GM20000 (cell line): ENCODE results near the gene MARVELD3.
"Not testable (repeated sequence)": the region's sequence is repeated elsewhere in the genome, so short reads cannot be mapped to it uniquely, and the experiment has no call there.

Experiments used
- DNase-seq: peaks from one replicate; pipeline ENCODE4 v3.0.0; 2012; ENCODE audit warnings: low spot score
- TF ChIP-seq, protein P1 (sequence below): IDR thresholded peaks from 2 replicates; pipeline ENCODE4 v1.5.1; 2012; ENCODE audit warnings: mild to moderate bottlenecking, control low read depth; ENCODE audit errors: extremely low read depth, missing control alignments

The MARVELD3 gene

DNA sequence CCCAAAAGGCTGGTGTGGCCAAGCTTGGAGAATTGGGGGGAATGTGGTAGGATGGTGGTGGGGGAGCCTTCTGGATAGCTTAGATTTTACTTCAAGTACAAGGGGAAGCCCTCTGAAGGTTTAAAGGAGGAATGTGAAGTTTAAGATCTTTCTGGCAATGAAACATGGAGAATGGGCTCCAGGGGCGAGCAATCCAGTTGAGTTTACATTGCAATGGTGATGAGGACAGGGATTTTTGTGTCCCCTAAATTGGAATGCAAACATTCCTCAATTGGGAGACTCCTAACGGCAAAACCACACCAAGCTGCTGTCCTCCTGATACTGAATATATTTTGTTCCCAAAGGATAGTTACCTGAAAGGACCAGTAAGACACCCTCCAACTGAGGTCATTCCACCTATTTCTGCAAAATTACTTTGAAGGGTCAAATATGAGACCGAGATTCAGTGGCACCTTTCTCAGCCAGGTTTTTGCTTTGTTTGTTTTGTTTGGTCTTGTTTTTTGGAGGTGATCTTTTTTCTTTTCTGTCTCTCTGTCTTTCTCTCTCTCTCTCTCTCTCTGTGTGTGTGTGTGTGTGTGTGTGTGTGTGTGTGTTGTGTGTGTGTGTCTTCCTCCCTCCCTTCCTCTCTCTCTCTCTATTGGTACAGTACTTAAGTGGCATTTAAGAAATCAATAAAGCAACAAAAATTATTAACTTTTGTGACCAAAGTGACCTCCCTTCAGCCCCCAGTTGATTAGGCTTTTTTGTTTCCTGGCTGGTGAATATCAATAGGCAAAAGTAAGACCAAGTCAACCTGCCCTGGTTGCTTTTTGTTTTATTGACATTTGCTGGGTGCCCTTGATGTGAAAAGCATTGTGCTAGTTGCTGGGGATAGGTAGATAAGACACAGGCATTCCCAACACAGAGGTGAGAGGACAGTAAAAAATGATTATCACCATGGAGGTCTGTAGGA, 32.7 kb upstream of the MARVELD3 start:
- TF ChIP-seq, protein P1, sequence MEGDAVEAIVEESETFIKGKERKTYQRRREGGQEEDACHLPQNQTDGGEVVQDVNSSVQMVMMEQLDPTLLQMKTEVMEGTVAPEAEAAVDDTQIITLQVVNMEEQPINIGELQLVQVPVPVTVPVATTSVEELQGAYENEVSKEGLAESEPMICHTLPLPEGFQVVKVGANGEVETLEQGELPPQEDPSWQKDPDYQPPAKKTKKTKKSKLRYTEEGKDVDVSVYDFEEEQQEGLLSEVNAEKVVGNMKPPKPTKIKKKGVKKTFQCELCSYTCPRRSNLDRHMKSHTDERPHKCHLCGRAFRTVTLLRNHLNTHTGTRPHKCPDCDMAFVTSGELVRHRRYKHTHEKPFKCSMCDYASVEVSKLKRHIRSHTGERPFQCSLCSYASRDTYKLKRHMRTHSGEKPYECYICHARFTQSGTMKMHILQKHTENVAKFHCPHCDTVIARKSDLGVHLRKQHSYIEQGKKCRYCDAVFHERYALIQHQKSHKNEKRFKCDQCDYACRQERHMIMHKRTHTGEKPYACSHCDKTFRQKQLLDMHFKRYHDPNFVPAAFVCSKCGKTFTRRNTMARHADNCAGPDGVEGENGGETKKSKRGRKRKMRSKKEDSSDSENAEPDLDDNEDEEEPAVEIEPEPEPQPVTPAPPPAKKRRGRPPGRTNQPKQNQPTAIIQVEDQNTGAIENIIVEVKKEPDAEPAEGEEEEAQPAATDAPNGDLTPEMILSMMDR = no peak
- DNase-seq = no peak

DNA sequence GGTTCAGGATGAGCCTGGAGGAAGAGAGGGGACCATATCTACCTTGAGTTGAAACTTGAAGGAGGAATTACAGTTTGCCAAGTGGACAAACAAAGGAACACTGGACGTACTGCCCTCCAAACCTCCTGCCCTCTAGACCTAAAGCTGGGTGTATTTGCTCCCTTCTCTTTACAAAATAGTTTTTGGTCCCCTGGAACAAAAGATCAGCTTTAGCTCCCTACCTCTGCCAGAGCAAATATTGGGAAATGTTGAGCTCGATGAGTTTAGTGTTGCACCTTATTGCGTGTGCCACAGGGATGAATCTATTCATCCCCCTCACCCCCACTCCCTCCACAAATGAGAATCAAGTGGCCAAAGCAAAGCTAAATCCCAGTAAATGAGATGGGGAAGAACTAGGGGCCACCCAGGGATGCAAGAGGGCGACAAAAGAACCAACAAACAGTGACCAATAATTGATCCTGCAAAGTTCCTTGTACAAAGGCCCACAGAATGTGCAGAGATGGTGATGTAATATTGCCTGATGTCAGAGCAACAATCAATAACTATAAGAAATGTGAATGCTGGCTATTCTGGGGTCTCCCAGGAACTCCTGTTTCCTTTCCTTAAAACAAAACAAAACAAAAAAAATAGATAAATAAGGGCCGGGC, 31.9 kb upstream of the MARVELD3 start:
- no peak for DNase-seq
- TF ChIP-seq, protein P1 = no peak

DNA sequence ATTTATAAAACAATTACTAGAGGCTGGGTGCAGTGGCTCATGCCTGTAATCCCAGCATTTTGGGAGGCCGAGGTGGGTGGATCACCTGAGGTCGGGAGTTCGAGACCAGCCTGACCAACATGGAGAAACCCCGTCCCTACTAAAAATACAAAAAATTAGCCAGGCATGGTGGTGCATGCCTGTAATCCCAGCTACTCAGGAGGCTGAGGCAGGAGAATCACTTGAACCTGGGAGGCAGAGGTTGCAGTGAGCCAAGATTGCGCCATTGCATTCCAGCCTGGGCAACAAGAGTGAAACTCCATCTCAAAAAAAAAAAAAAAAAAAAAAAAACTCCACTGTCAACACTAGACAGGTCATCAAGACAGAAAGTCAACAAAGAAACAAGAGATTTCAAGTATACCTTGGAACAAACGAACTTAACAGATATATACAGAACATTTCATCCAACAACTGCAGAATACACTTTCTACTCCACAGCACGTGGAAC, 30.6 kb upstream of the MARVELD3 start:
- DNase-seq = not testable (repeated sequence)

DNA sequence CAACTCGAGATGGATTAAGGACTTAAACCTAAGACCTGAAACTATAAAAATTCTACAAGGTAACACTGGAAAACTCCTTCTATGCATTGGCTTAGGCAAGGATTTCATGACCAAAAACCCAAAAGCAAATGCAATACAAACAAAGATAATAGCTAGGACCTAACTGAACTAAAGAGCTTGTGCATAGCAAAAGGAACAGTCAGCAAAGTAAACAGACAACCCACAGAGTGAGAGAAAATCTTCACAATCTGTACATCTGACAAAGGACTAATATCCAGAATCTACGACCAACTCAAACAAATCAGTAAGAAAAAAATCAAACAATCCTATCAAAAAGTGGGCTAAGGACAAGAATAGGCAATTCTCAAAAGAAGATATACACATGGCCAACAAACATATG, 27.6 kb upstream of the MARVELD3 start:
- not testable (repeated sequence) for DNase-seq

DNA sequence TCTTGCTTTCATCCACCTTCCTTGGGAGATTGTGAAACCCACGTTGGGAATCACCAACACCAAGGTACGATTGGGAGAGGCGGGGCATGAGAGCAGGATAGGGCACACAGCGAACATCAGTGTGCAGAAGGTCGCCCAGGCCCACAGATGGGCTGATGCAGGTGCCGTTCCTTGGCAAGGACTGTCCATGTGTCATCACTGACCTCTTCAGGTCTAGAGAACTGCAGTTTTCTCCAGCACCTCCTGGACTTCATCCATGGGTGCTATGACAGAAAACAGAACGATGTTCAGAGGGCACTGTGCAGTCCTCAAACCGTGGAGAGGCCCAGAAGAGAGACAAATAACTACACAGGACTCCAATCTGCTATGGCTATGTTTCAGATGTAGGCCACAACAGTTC, 25.2 kb upstream of the MARVELD3 start:
- DNase-seq = no peak
- TF ChIP-seq, protein P1 = no peak

DNA sequence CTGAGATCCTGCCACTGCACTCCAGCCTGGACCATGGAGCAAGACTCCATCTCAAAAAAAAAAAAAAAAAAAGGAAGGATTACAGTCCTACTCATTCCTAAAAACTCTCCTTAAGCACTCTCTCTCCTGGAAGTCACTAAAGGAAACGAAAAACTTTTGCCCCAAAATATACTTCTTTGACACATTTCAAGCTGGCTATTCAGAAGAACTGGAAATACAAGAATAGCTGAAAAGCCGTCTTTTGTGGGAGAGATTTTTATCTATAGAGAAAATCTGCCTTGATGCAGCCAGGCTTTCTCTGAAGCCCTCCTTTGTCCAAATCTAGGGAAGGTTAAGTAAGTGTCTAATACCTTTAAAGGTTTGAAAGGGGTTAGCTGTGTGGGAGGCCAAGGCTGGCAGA, 16.9 kb upstream of the MARVELD3 start:
- TF ChIP-seq, protein P1 = no peak
- no peak for DNase-seq

DNA sequence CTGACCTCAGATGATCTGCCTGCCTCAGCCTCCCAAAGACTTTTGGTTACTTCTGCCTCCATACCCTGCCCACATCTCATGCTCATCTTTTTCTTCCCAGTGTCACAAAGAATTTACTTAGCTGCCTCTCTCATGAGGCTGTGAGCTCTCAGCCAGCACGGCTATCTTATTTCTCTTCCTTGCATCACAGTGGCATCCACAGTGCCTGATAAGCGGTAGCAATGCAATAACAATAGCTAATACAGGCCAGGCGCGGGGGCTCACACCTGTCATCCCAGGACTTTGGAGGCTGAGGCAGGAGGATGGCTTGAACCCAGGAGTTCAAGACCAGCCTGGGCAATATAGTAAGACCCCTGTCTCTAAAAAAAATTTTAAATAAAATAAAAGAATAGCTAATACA, 15.5 kb upstream of the MARVELD3 start:
- DNase-seq = no peak
- TF ChIP-seq, protein P1 = no peak

DNA sequence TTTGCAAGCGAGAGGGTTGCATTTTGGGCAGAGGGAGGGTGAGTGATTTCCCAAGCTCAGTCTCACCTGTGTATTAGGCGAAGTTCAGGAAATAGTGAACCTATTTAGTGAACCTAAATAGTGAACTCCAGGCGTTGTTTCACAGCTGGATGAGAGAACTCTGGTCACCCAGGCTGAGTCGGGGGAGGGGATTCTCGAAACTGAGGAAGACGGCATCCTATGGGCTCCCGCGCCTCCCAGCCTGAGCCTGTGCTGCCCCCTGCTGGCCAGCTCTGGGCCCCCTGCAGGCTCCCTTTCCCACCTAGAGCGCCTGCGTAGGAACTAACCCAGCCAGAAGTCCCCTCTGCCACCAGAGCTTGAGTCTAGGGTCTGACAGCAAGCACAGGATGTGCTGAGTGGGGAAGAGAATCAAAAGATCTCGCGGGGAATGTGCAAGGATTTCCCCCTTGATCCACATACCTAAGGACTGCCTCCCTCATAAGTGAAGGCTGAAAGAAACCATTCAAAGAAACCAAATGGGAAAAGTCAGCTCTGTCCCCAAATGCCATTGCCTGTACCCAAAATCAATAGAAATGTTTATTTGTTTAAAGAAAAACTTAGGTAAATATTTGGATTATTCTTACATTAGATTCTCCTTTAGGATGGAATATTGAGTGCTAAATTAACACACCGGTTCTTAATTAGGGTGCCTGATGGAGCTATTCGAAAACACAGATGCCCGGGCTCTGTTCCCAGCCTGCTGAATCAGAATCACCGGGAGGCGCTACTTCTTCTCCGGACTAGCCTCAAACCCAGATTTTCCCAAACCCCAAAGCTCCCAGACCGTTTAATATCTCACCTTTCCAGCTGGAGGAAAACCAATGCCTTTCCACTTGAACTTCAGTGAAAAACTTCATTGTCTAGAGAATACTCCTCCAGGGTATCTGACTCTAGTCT, 14.8 kb upstream of the MARVELD3 start:
- TF ChIP-seq, protein P1 = peak; percentile 94
- peak; percentile 82 for DNase-seq

DNA sequence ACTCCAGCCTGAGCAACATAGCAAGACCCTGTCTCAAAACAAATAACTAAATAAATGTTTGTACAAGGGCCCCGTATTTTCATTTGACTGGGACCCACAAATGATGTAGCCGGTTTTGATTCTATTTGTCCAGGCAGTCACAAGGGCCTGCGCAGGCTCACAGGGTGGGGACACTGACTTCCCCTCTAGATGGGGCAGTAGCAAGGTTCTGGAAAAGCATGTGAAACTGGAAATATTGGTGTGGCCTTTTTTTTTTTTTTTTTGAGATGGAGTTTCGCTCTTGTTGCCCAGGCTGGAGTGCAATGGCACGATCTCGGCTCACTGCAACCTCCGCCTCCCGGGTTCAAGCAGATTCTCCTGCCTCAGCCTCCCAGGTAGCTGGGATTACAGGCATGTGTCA, 11.0 kb upstream of the MARVELD3 start:
- not testable (repeated sequence) for DNase-seq
